Measurements from ENCODE around the gene ASTN2. TPM values are rescaled to one million over a fixed set of nuclear protein-coding genes. Genes with fewer than 3 reads are reported as not detected.

ASTN2 gene
- total RNA-seq, 5 donors from 2014 or later (not counting 1 experiment from before 2014, with no cell fraction given), result 3.7 to 4.8 (median 4.4) TPM

- H3K4me3 ChIP-seq (ENCODE audit: control insufficient read depth in 1 of 2, extremely low read depth in 1 of 2, low read length in 1 of 2), result no peak overlapping the region
- DNase-seq, result peak in 1 of 35 experiments; percentile 1
- Mint-ChIP-seq H3K36me3 (no peaks in the 10 kb centered on the region), H3K9me3 (peaks cover 0 to 10% (median 0%) of the 10 kb centered on the region in 3 donors), H3K27ac (no peak overlapping the region), H3K4me1 (no peaks in the 10 kb centered on the region), H3K27me3 (peaks cover 6 to 14% of the 10 kb centered on the region in 2 donors), H3K4me3 (no peak overlapping the region)
- H3K9me3 ChIP-seq, result no peaks in the 10 kb centered on the region
- H3K27me3 ChIP-seq (replicated peaks in 1 of 2; ENCODE audit: control insufficient read depth in 2 of 2, extremely low read depth in 1 of 2, insufficient read depth in 2 of 2, low read length in 1 of 2), result no peaks in the 10 kb centered on the region
- CTCF ChIA-PET, result interaction anchor here in 1 of 2 donors (0.6 kb wide), 1 partner anchor 605 kb away, joined by 3 read pairs; no protein-coding TSS in a partner anchor
- POLR2A ChIA-PET, result no interaction called here
- H3K4me1 ChIP-seq (ENCODE audit: control insufficient read depth in 1 of 2, extremely low read depth in 1 of 2, insufficient read depth in 2 of 2, low read length in 2 of 2), result no peaks in the 10 kb centered on the region
- no peak overlapping the region for H3K27ac ChIP-seq (ENCODE audit: low read length)
- no CpG with 5 or more reads among the region's 2 CpGs for WGBS (ENCODE audit: insufficient coverage)
- no peak for ATAC-seq (replicated peaks in 1 of 4)
- no peaks in the 10 kb centered on the region for H3K36me3 ChIP-seq (ENCODE audit: control insufficient read depth in 2 of 2, extremely low read depth in 1 of 2, insufficient read depth in 1 of 2, low read length in 1 of 2)
These were observed 469.0 kb downstream of the ASTN2 start for GRCh38 chr9:116945817-116946216.

DNA sequence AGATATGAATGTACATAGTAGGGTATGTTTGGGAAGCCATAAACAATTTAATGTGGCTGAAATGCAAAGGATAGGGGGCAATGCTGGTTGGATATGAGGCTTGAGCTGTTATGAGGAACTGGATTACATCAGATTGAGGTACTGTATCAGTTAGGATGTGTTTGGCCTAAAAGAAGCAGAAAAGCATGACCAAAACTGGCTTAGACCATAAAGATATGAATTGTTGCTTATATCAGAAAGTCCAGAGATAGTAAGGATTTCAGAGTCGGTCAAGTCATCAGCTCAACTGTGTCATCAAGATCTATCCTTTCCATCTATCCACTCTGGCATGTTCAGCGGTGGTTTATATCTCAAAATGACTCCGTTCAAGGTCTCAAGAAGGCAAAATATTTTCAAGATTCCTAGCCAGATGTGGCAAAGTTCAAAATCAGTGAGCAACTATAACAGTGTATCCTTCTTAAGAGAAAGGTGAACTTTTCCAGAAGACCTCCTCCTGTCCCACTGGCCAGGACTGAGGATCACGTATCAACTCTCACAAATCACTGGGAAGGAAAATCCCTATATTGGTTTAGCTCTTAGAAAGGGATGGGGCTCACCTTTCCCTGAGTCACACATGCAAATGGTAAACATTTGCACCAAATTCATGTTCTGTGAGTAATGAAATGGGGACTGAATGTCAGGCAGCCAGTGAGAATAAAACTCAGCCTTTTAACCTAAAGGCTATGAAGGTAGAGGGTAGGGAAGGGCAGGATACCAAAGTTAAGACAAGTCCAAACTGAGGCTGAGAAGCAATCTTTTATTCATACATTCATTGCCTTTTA is 469.9 kb downstream of the ASTN2 start:
- Mint-ChIP-seq H3K4me3 (no peak overlapping the region), H3K36me3 (no peaks in the 10 kb centered on the region), H3K27me3 (peaks cover 6 to 14% of the 10 kb centered on the region in 2 donors), H3K27ac (no peak overlapping the region), H3K4me1 (no peaks in the 10 kb centered on the region), H3K9me3 (peaks cover 0 to 7% (median 0%) of the 10 kb centered on the region in 3 donors)
- ChIA-PET CTCF (no interaction called here), POLR2A (no interaction called here)
- H3K4me1 ChIP-seq (ENCODE audit: control insufficient read depth in 1 of 2, extremely low read depth in 1 of 2, insufficient read depth in 2 of 2, low read length in 2 of 2), result no peaks in the 10 kb centered on the region
- H3K27ac ChIP-seq (ENCODE audit: low read length), result no peak overlapping the region
- 80% methylated on average over 1 of the region's 4 CpGs for WGBS (ENCODE audit: insufficient coverage)
- ATAC-seq (replicated peaks in 1 of 4) (no peak), DNase-seq (no peak)
- H3K36me3 ChIP-seq (ENCODE audit: control insufficient read depth in 2 of 2, extremely low read depth in 1 of 2, insufficient read depth in 1 of 2, low read length in 1 of 2), result no peaks in the 10 kb centered on the region
- H3K9me3 ChIP-seq, result no peaks in the 10 kb centered on the region
- H3K27me3 ChIP-seq (replicated peaks in 1 of 2; ENCODE audit: control insufficient read depth in 2 of 2, extremely low read depth in 1 of 2, insufficient read depth in 2 of 2, low read length in 1 of 2), result no peaks in the 10 kb centered on the region
- H3K4me3 ChIP-seq (ENCODE audit: control insufficient read depth in 1 of 2, extremely low read depth in 1 of 2, low read length in 1 of 2), result no peak overlapping the region

GRCh38 chr9:116943970-116944369 is 470.9 kb downstream of the ASTN2 start:
- Histone ChIP-seq H3K9me3 (no peaks in the 10 kb centered on the region), H3K4me3 (ENCODE audit: control insufficient read depth in 1 of 2, extremely low read depth in 1 of 2, low read length in 1 of 2) (no peak overlapping the region), H3K27me3 (replicated peaks in 1 of 2; ENCODE audit: control insufficient read depth in 2 of 2, extremely low read depth in 1 of 2, insufficient read depth in 2 of 2, low read length in 1 of 2) (no peaks in the 10 kb centered on the region), H3K4me1 (ENCODE audit: control insufficient read depth in 1 of 2, extremely low read depth in 1 of 2, insufficient read depth in 2 of 2, low read length in 2 of 2) (no peaks in the 10 kb centered on the region), H3K36me3 (ENCODE audit: control insufficient read depth in 2 of 2, extremely low read depth in 1 of 2, insufficient read depth in 1 of 2, low read length in 1 of 2) (no peaks in the 10 kb centered on the region), H3K27ac (ENCODE audit: low read length) (no peak overlapping the region)
- H3K27me3 Mint-ChIP-seq, result peaks cover 6 to 14% of the 10 kb centered on the region in 2 donors
- CTCF ChIA-PET, result no interaction called here
- H3K4me1 Mint-ChIP-seq, result no peaks in the 10 kb centered on the region
- ATAC-seq (replicated peaks in 1 of 4) (no peak), DNase-seq (no peak)
- peaks cover 0 to 3% (median 0%) of the 10 kb centered on the region in 3 donors for H3K9me3 Mint-ChIP-seq
- WGBS (ENCODE audit: insufficient coverage), result no CpG with 5 or more reads among the region's 5 CpGs
- no peak overlapping the region for H3K27ac Mint-ChIP-seq
- POLR2A ChIA-PET, result interaction anchor here in 1 of 2 donors (0.6 kb wide), 1 partner anchor 196 kb away, joined by 8 read pairs; no protein-coding TSS in a partner anchor
- H3K36me3 Mint-ChIP-seq, result no peaks in the 10 kb centered on the region
- no peak overlapping the region for H3K4me3 Mint-ChIP-seq

DNA sequence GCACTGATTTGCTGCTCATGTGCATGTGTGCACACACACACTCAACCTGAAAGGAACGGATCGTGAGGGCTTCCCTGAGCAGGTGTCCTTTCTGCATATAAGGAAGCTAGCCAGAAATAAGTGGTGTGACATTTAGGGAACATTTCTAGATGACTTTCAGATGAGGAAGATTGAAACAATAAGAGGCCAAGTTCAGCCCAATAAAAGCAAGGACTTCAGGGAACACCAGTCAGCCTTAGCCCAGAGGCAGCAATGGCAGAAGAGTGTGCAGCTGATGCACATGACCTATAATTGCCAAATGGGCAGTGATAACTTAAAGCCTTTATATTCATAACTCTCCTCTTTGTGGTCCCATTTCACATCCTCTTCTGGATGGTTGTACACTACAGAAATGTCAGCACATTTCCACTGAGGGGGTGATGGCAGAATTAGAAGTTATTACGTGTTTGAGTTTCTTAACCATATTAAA is 472.2 kb downstream of the ASTN2 start:
- no peak overlapping the region for H3K27ac ChIP-seq (ENCODE audit: low read length)
- H3K4me3 ChIP-seq (ENCODE audit: control insufficient read depth in 1 of 2, extremely low read depth in 1 of 2, low read length in 1 of 2), result no peak overlapping the region
- no peak overlapping the region for H3K4me3 Mint-ChIP-seq
- H3K27ac Mint-ChIP-seq, result no peak overlapping the region
- H3K9me3 ChIP-seq, result no peaks in the 10 kb centered on the region
- CTCF ChIA-PET, result no interaction called here
- POLR2A ChIA-PET, result no interaction called here
- no peaks in the 10 kb centered on the region for H3K27me3 ChIP-seq (replicated peaks in 1 of 2; ENCODE audit: control insufficient read depth in 2 of 2, extremely low read depth in 1 of 2, insufficient read depth in 2 of 2, low read length in 1 of 2)
- no peaks in the 10 kb centered on the region for H3K9me3 Mint-ChIP-seq
- no peaks in the 10 kb centered on the region for H3K4me1 ChIP-seq (ENCODE audit: control insufficient read depth in 1 of 2, extremely low read depth in 1 of 2, insufficient read depth in 2 of 2, low read length in 2 of 2)
- no peaks in the 10 kb centered on the region for H3K36me3 Mint-ChIP-seq
- DNase-seq (no peak), ATAC-seq (replicated peaks in 1 of 4) (no peak)
- 85% methylated on average over 2 of the region's 3 CpGs for WGBS (ENCODE audit: insufficient coverage)
- H3K27me3 Mint-ChIP-seq, result peaks cover 6 to 14% of the 10 kb centered on the region in 2 donors
- no peaks in the 10 kb centered on the region for H3K4me1 Mint-ChIP-seq
- no peaks in the 10 kb centered on the region for H3K36me3 ChIP-seq (ENCODE audit: control insufficient read depth in 2 of 2, extremely low read depth in 1 of 2, insufficient read depth in 1 of 2, low read length in 1 of 2)

DNA sequence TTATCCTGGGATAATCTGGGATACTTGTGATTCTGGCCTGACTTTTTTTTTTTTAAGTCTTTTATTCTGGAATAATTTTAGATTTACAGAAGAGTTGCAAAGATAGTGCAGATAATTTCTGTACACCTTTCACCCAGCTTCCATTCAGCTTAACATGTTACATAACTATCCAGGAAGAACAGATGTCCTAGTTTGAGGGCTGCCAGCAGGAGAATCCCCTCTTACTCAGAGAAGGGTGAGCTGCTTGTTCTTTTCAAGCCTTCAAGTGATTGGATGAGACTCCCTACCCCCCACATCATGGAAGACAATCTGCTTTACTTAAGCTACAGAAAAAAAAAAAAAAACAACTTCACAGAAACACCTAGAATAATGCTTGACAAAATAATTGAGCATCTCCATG is 473.6 kb downstream of the ASTN2 start:
- POLR2A ChIA-PET, result interaction anchor here in 1 of 2 donors (0.6 kb wide), 1 partner anchor 12 kb away, joined by 6 read pairs; no protein-coding TSS in a partner anchor
- Histone ChIP-seq H3K27me3 (replicated peaks in 1 of 2; ENCODE audit: control insufficient read depth in 2 of 2, extremely low read depth in 1 of 2, insufficient read depth in 2 of 2, low read length in 1 of 2) (no peaks in the 10 kb centered on the region), H3K27ac (ENCODE audit: low read length) (no peak overlapping the region), H3K36me3 (ENCODE audit: control insufficient read depth in 2 of 2, extremely low read depth in 1 of 2, insufficient read depth in 1 of 2, low read length in 1 of 2) (no peaks in the 10 kb centered on the region), H3K9me3 (no peaks in the 10 kb centered on the region), H3K4me1 (ENCODE audit: control insufficient read depth in 1 of 2, extremely low read depth in 1 of 2, insufficient read depth in 2 of 2, low read length in 2 of 2) (no peaks in the 10 kb centered on the region), H3K4me3 (ENCODE audit: control insufficient read depth in 1 of 2, extremely low read depth in 1 of 2, low read length in 1 of 2) (no peak overlapping the region)
- Mint-ChIP-seq H3K27me3 (peaks cover 6 to 14% of the 10 kb centered on the region in 2 donors), H3K9me3 (peaks cover 0 to 3% (median 1%) of the 10 kb centered on the region in 3 donors), H3K4me1 (no peaks in the 10 kb centered on the region), H3K36me3 (no peaks in the 10 kb centered on the region), H3K27ac (no peak overlapping the region), H3K4me3 (no peak overlapping the region)
- ATAC-seq (replicated peaks in 1 of 4) (no peak), DNase-seq (no peak)
- CTCF ChIA-PET, result interaction anchor here in 1 of 2 donors (0.6 kb wide), 1 partner anchor 13 kb away, joined by 3 read pairs; no protein-coding TSS in a partner anchor

DNA sequence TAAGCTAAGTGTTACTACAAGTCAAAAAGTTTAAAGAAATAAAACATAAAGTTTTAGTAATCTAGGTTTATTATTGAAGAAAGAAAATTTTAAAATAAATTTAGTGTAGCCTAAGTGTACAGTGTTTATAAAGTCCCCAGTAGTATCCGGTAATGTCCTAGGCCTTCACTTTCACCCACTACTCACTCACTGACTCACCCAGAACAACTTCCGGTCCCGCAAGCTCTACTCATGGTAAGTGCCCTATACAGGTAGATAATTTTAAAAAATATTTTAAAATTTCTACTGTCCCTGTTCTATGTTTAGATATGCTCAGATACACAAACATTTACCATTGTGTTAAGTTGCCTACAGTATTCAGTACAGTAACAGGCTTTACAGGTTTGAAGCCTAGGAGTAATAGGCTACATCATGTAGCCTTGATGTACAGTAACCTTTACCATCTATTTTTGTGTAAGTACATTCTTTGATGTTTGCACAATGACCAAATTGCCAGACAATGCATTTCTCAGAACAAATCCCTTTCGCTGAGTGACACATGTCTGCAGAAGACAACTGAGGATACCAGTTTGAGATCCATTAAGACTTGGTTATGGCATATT is 474.1 kb downstream of the ASTN2 start:
- POLR2A ChIA-PET, result interaction anchor here in 1 of 2 donors (0.6 kb wide), 1 partner anchor 13 kb away, joined by 6 read pairs; no protein-coding TSS in a partner anchor
- Mint-ChIP-seq H3K27me3 (peaks cover 6 to 14% of the 10 kb centered on the region in 2 donors), H3K4me1 (no peaks in the 10 kb centered on the region), H3K9me3 (peaks cover 0 to 5% (median 4%) of the 10 kb centered on the region in 3 donors), H3K27ac (no peak overlapping the region), H3K36me3 (no peaks in the 10 kb centered on the region), H3K4me3 (no peak overlapping the region)
- WGBS (ENCODE audit: insufficient coverage), result 83% methylated on average over 1 of the region's 4 CpGs
- H3K27ac ChIP-seq (ENCODE audit: low read length), result no peak overlapping the region
- ATAC-seq (replicated peaks in 1 of 4) (no peak), DNase-seq (no peak)
- CTCF ChIA-PET, result no interaction called here
- no peaks in the 10 kb centered on the region for H3K36me3 ChIP-seq (ENCODE audit: control insufficient read depth in 2 of 2, extremely low read depth in 1 of 2, insufficient read depth in 1 of 2, low read length in 1 of 2)
- H3K4me1 ChIP-seq (ENCODE audit: control insufficient read depth in 1 of 2, extremely low read depth in 1 of 2, insufficient read depth in 2 of 2, low read length in 2 of 2), result no peaks in the 10 kb centered on the region
- no peak overlapping the region for H3K4me3 ChIP-seq (ENCODE audit: control insufficient read depth in 1 of 2, extremely low read depth in 1 of 2, low read length in 1 of 2)
- H3K27me3 ChIP-seq (replicated peaks in 1 of 2; ENCODE audit: control insufficient read depth in 2 of 2, extremely low read depth in 1 of 2, insufficient read depth in 2 of 2, low read length in 1 of 2), result no peaks in the 10 kb centered on the region
- H3K9me3 ChIP-seq, result no peaks in the 10 kb centered on the region
